Caco-2 (cell line): Measurements from ENCODE around the gene TPST2. TPM values are rescaled to one million over a fixed set of nuclear protein-coding genes. Genes with fewer than 3 reads are reported as not detected.
A peak's percentile ranks its signal among the peaks of the same experiment; 100 is the strongest.

ENCODE experiments used
- BruUV-seq: library from RNA; stranded (reverse); fragments of 400-500 nt; replicated peaks from 2 replicates; lab custom pipeline; 2021; lab: Mats Ljungman, UMichigan
- CTCF ChIA-PET: fragments of 300-600 bp; sonication (Branson Sonifier 250); formaldehyde crosslinking; loops from one replicate; lab custom pipeline; 2022; ENCODE audit warnings: antibody characterized with exemption; lab: Charles Lee
- POLR2A ChIA-PET: fragments of 300-600 bp; sonication (Branson Sonifier 250); formaldehyde crosslinking; loops from one replicate; lab custom pipeline; 2022; ENCODE audit warnings: antibody characterized with exemption; lab: Charles Lee
- DNase-seq, 2 experiments: peaks; one replicate each; pipeline versions ENCODE4 v3.0.0 to v3.0.0-alpha.2; 2020 to 2022
- H3K27me3 ChIP-seq: replicated peaks from 2 replicates; pipeline ENCODE4 v1.6.0; 2011; ENCODE audit warnings: low read length; ENCODE audit not compliant: control insufficient read depth, insufficient read depth
- H3K36me3 ChIP-seq: 2 replicates; pipeline ENCODE4 v1.5.1; 2011; ENCODE audit warnings: low read length; ENCODE audit not compliant: control insufficient read depth, insufficient read depth
- H3K4me1 ChIP-seq: fragments of 250-450 bp; sonication (Bioruptor Pico); 2 replicates; pipeline ENCODE4 v1.5.1; 2020; ENCODE audit warnings: mild to moderate bottlenecking
- H3K4me3 ChIP-seq: 2 replicates; pipeline ENCODE4 v1.5.1; 2011; ENCODE audit warnings: low read depth, mild to moderate bottlenecking, control low read depth, low read length
- H3K9me3 ChIP-seq: fragments of 250-450 bp; sonication (Bioruptor Pico); 2 replicates; pipeline ENCODE4 v1.5.1; 2020; ENCODE audit warnings: mild to moderate bottlenecking, moderate library complexity
- H3K27ac Mint-ChIP-seq: one replicate; pipeline ENCODE4 v1.8.0; 2022; ENCODE audit warnings: mixed read lengths; ENCODE audit not compliant: unreplicated experiment
- H3K27me3 Mint-ChIP-seq: one replicate; pipeline ENCODE4 v1.8.0; 2022; ENCODE audit warnings: mixed read lengths; ENCODE audit not compliant: insufficient read depth, unreplicated experiment
- H3K36me3 Mint-ChIP-seq: one replicate; pipeline ENCODE4 v1.8.0; 2022; ENCODE audit warnings: mild to moderate bottlenecking, mixed read lengths; ENCODE audit not compliant: insufficient read depth, unreplicated experiment
- H3K4me1 Mint-ChIP-seq: one replicate; pipeline ENCODE4 v1.8.0; 2022; ENCODE audit warnings: low read depth, mixed read lengths; ENCODE audit not compliant: unreplicated experiment
- H3K4me3 Mint-ChIP-seq: one replicate; pipeline ENCODE4 v1.8.0; 2022; ENCODE audit warnings: mild to moderate bottlenecking, moderate library complexity, mixed read lengths; ENCODE audit not compliant: unreplicated experiment
- H3K9me3 Mint-ChIP-seq: one replicate; pipeline ENCODE4 v1.8.0; 2022; ENCODE audit warnings: mixed read lengths; ENCODE audit not compliant: unreplicated experiment
- CTCF ChIP-seq, 2 experiments: fragments of 200-600 bp in 1 of 2; IDR thresholded peaks; 1 replicate in 1 of 2; 2 replicates in 1 of 2; pipeline versions ENCODE4 v1.5.1 to v1.8.0; 2011 to 2022; ENCODE audit warnings: antibody characterized with exemption in 1 of 2, control low read depth in 1 of 2, inconsistent platforms in 1 of 2, low read depth in 1 of 2, low read length in 1 of 2, mild to moderate bottlenecking in 1 of 2, moderate library complexity in 1 of 2; ENCODE audit not compliant: insufficient read depth in 1 of 2, severe bottlenecking in 1 of 2, unreplicated experiment in 1 of 2
- intact Hi-C: fragments of 100-400 bp; cut with micrococcal nuclease; formaldehyde crosslinking; loops from one replicate; pipeline ENCODE4 v1.10.0; 2022; ENCODE audit not compliant: unreplicated experiment
- total RNA-seq: library from RNA; stranded (reverse); gene quantifications from 2 replicates; pipeline ENCODE4 v1.2.3, GENCODE V29; 2022

The TPST2 gene
- total RNA-seq, 1 experiment from 2014 or later: 9.5 TPM

GRCh38 chr22:26564181-26564580 lies 25.8 kb downstream of the TPST2 start:
- Mint-ChIP-seq H3K36me3 (no peaks in the 10 kb centered on the region), H3K27me3 (no peaks in the 10 kb centered on the region), H3K9me3 (no peaks in the 10 kb centered on the region), H3K27ac (no peak overlapping the region), H3K4me3 (no peak overlapping the region), H3K4me1 (peaks cover 8% of the 10 kb centered on the region)
- Histone ChIP-seq H3K4me3 (no peak overlapping the region), H3K27me3 (no peaks in the 10 kb centered on the region), H3K4me1 (peaks cover 16% of the 10 kb centered on the region), H3K9me3 (no peaks in the 10 kb centered on the region), H3K36me3 (no peaks in the 10 kb centered on the region)
- ChIA-PET POLR2A (no interaction called here), CTCF (no interaction called here)
- BruUV-seq: no TSS peak
- no peak for DNase-seq
- no peak for TF ChIP-seq CTCF (IDR thresholded peaks at IDR 0.05; ENCODE audit: insufficient read depth in 1 of 2, low read depth in 1 of 2, low read length in 1 of 2, severe bottlenecking in 1 of 2, unreplicated experiment in 1 of 2)
- intact Hi-C loops: no loop called here

DNA sequence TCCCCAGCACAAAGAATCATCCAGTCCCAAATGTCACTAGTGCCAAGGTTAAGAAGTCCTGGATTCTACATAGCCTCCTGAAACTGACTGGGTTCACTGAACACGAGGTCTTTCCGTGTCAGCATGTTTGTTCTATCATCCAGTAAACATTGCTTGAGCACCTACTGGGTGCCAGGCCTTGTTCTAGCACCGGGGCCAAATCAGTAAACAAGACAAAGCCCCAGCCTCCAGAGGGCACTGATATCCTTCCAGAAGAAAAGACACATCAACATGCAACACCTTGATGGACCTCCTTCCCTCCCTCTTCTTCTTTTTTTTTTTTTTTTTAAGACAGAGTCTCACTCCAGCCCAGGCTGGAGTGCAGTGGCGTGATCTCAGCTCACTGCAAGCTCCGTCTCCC lies 26.9 kb downstream of the TPST2 start:
- no TSS peak for BruUV-seq
- H3K36me3 ChIP-seq: no peaks in the 10 kb centered on the region
- TF ChIP-seq CTCF (IDR thresholded peaks at IDR 0.05; ENCODE audit: insufficient read depth in 1 of 2, low read depth in 1 of 2, low read length in 1 of 2, severe bottlenecking in 1 of 2, unreplicated experiment in 1 of 2): peak in 1 of 2 experiments; percentile 31
- H3K4me1 Mint-ChIP-seq: peaks cover 6% of the 10 kb centered on the region
- intact Hi-C loops: no loop called here
- H3K27me3 Mint-ChIP-seq: no peaks in the 10 kb centered on the region
- no peaks in the 10 kb centered on the region for H3K9me3 ChIP-seq
- no peaks in the 10 kb centered on the region for H3K36me3 Mint-ChIP-seq
- no peak for DNase-seq
- no peak overlapping the region for H3K4me3 ChIP-seq
- no peaks in the 10 kb centered on the region for H3K9me3 Mint-ChIP-seq
- H3K27me3 ChIP-seq: no peaks in the 10 kb centered on the region
- POLR2A ChIA-PET: no interaction called here
- CTCF ChIA-PET: interaction anchor here (0.7 kb wide), 1 partner anchor 102 kb away, joined by 3 read pairs; no protein-coding TSS in a partner anchor
- H3K4me3 Mint-ChIP-seq: no peak overlapping the region
- peaks cover 5% of the 10 kb centered on the region for H3K4me1 ChIP-seq
- no peak overlapping the region for H3K27ac Mint-ChIP-seq

GRCh38 chr22:26561756-26562417 lies 28.0 kb downstream of the TPST2 start:
- intact Hi-C loops: no loop called here
- Mint-ChIP-seq H3K4me3 (no peak overlapping the region), H3K36me3 (no peaks in the 10 kb centered on the region), H3K27ac (no peak overlapping the region), H3K27me3 (no peaks in the 10 kb centered on the region), H3K9me3 (no peaks in the 10 kb centered on the region), H3K4me1 (no peaks in the 10 kb centered on the region)
- Histone ChIP-seq H3K9me3 (no peaks in the 10 kb centered on the region), H3K4me1 (no peaks in the 10 kb centered on the region), H3K27me3 (no peaks in the 10 kb centered on the region), H3K4me3 (no peak overlapping the region), H3K36me3 (no peaks in the 10 kb centered on the region)
- BruUV-seq: no TSS peak
- TF ChIP-seq CTCF (IDR thresholded peaks at IDR 0.05; ENCODE audit: insufficient read depth in 1 of 2, low read depth in 1 of 2, low read length in 1 of 2, severe bottlenecking in 1 of 2, unreplicated experiment in 1 of 2): no peak
- DNase-seq: no peak
- CTCF ChIA-PET: no interaction called here
- POLR2A ChIA-PET: no interaction called here
